Smooth muscle cell (in vitro differentiated cells): ENCODE data around the gene POU2F2. TPM values are rescaled to one million over a fixed set of nuclear protein-coding genes. Genes with fewer than 3 reads are reported as not detected.
A peak's percentile ranks its signal among the peaks of the same experiment; 100 is the strongest.

Experiments used
- DNase-seq: peaks from one replicate; lab custom pipeline; 2025; ENCODE audit not compliant: unreplicated experiment; lab: John Stamatoyannopoulos, UW
- H2AFZ ChIP-seq: fragments of 200-600 bp; sonication (generic); 2 replicates; pipeline ENCODE4 v1.6.0; 2016; ENCODE audit warnings: antibody characterized with exemption, low read depth, mild to moderate bottlenecking
- H3F3A ChIP-seq: fragments of 200-600 bp; sonication (generic); 2 replicates; pipeline ENCODE4 v1.6.0; 2017; ENCODE audit warnings: antibody characterized with exemption, low read depth
- H3K27ac ChIP-seq: fragments of 200-600 bp; sonication (generic); 2 replicates; pipeline ENCODE4 v1.5.1; 2016; ENCODE audit warnings: low read depth, mild to moderate bottlenecking
- H3K27me3 ChIP-seq: fragments of 200-600 bp; sonication (generic); 2 replicates; pipeline ENCODE4 v1.6.1; 2016; ENCODE audit warnings: low read depth, mild to moderate bottlenecking
- H3K36me3 ChIP-seq: fragments of 200-600 bp; sonication (generic); 2 replicates; pipeline ENCODE4 v1.5.1; 2016; ENCODE audit warnings: low read depth
- H3K4me1 ChIP-seq: fragments of 200-600 bp; sonication (generic); 2 replicates; pipeline ENCODE4 v1.5.1; 2016; ENCODE audit warnings: low read depth
- H3K4me2 ChIP-seq: fragments of 200-600 bp; sonication (generic); 2 replicates; pipeline ENCODE4 v1.6.0; 2016; ENCODE audit warnings: mild to moderate bottlenecking
- H3K4me3 ChIP-seq: fragments of 200-600 bp; sonication (generic); 2 replicates; pipeline ENCODE4 v1.5.1; 2016; ENCODE audit warnings: mild to moderate bottlenecking
- H3K79me2 ChIP-seq: fragments of 200-600 bp; sonication (generic); 2 replicates; pipeline ENCODE4 v1.6.0; 2016; ENCODE audit warnings: low read depth, mild to moderate bottlenecking
- H3K9ac ChIP-seq: fragments of 200-600 bp; sonication (generic); 2 replicates; pipeline ENCODE4 v1.6.0; 2016; ENCODE audit warnings: low read depth
- H3K9me3 ChIP-seq: fragments of 200-600 bp; sonication (generic); replicated peaks from 2 replicates; pipeline ENCODE4 v1.5.1; 2016; ENCODE audit warnings: low read depth
- H4K20me1 ChIP-seq: fragments of 200-600 bp; sonication (generic); 2 replicates; pipeline ENCODE4 v1.6.0; 2016; ENCODE audit warnings: low read depth
- CTCF ChIP-seq: fragments of 200-600 bp; sonication (generic); IDR thresholded peaks from 2 replicates; pipeline ENCODE4 v1.5.1; 2017; ENCODE audit warnings: borderline replicate concordance, mild to moderate bottlenecking, antibody characterized with exemption; ENCODE audit not compliant: insufficient read depth, poor library complexity, severe bottlenecking
- WGBS: methylation state at CpG from one replicate; pipeline ENCODE4 v1.1.7; 2016; ENCODE audit warnings: low lambda C conversion rate; 5-methylcytosine and 5-hydroxymethylcytosine counted together
- polyA plus RNA-seq: library from polyadenylated mRNA; unstranded; fragments of >200 nt; fragmentation: Nextera tagmentation; extraction: Ambion mirVana; gene quantifications from 2 replicates; pipeline ENCODE4 v1.2.1, GENCODE V29; 2016
- total RNA-seq: library from RNA; depleted of rRNA; stranded (reverse); fragments of >200 nt; gene quantifications from 2 replicates; pipeline ENCODE4 v1.2.3, GENCODE V29; 2014

Gene POU2F2
- total and polyA plus RNA-seq, 2 experiments from 2014 or later: 0.99 to 6.3 TPM

GRCh38 chr19:42083537-42083936 is 48.7 kb downstream of the POU2F2 start:
- Histone ChIP-seq H3K4me2 (no peak overlapping the region), H3K9ac (no peak overlapping the region), H3F3A (peaks cover 3% of the 10 kb centered on the region), H4K20me1 (peaks cover 33% of the 10 kb centered on the region), H3K9me3 (no peaks in the 10 kb centered on the region), H3K27me3 (no peaks in the 10 kb centered on the region), H3K36me3 (no peaks in the 10 kb centered on the region), H3K79me2 (peaks cover 22% of the 10 kb centered on the region), H2AFZ (no peak overlapping the region), H3K27ac (no peak overlapping the region), H3K4me3 (no peak overlapping the region), H3K4me1 (peaks cover 1% of the 10 kb centered on the region)
- no peak for DNase-seq
- WGBS: 94% methylated on average over 5 of the region's 5 CpGs
- TF ChIP-seq CTCF: no peak

- H3K4me2 ChIP-seq: no peak overlapping the region
- no peaks in the 10 kb centered on the region for H3K27me3 ChIP-seq
- WGBS: 98% methylated on average over 2 of the region's 2 CpGs
- DNase-seq: no peak
- H4K20me1 ChIP-seq: peaks cover 51% of the 10 kb centered on the region
- peak; percentile 27 for TF ChIP-seq CTCF
- no peaks in the 10 kb centered on the region for H3K9me3 ChIP-seq
- H3K4me1 ChIP-seq: peaks cover 10% of the 10 kb centered on the region
- peaks cover 3% of the 10 kb centered on the region for H3F3A ChIP-seq
- H3K9ac ChIP-seq: no peak overlapping the region
- no peak overlapping the region for H3K27ac ChIP-seq
- no peaks in the 10 kb centered on the region for H3K36me3 ChIP-seq
- no peak overlapping the region for H2AFZ ChIP-seq
- H3K79me2 ChIP-seq: peaks cover 36% of the 10 kb centered on the region
- H3K4me3 ChIP-seq: no peak overlapping the region
These were observed 50.6 kb downstream of the POU2F2 start for GRCh38 chr19:42081584-42082203.

- H3K79me2 ChIP-seq: peaks cover 42% of the 10 kb centered on the region
- peaks cover 3% of the 10 kb centered on the region for H3F3A ChIP-seq
- no peak overlapping the region for H3K9ac ChIP-seq
- no peak for TF ChIP-seq CTCF
- no peak overlapping the region for H3K4me2 ChIP-seq
- 98% methylated on average over 26 of the region's 28 CpGs for WGBS
- DNase-seq: no peak
- no peak overlapping the region for H3K27ac ChIP-seq
- H3K4me3 ChIP-seq: no peak overlapping the region
- H2AFZ ChIP-seq: no peak overlapping the region
- no peaks in the 10 kb centered on the region for H3K36me3 ChIP-seq
- peaks cover 56% of the 10 kb centered on the region for H4K20me1 ChIP-seq
- no peaks in the 10 kb centered on the region for H3K9me3 ChIP-seq
- H3K27me3 ChIP-seq: no peaks in the 10 kb centered on the region
- peaks cover 10% of the 10 kb centered on the region for H3K4me1 ChIP-seq
These were observed 51.4 kb downstream of the POU2F2 start for GRCh38 chr19:42080764-42081375.
